Activated naive CD4-positive, alpha-beta T cell treated with anti-CD3 and anti-CD28 coated beads, Interleukin-2, amount 10 ng/mL, durations not matched to agents 7 days and 5 days (primary cell): ENCODE results near the gene TXK.

Experiments
- CTCF ChIA-PET: fragments of 350-600 bp; sonication (Branson Sonifier 250); formaldehyde crosslinking; loops from one replicate; lab custom pipeline; 2021; ENCODE audit warnings: antibody characterized with exemption; lab: Charles Lee
- DNase-seq: peaks from one replicate; pipeline ENCODE4 v3.0.0-alpha.2; 2020
- H3K27ac Mint-ChIP-seq: one replicate; pipeline ENCODE4 v1.8.0; 2021; ENCODE audit warnings: mild to moderate bottlenecking, moderate library complexity, mixed read lengths
- H3K27me3 Mint-ChIP-seq: one replicate; pipeline ENCODE4 v1.8.0; 2021; ENCODE audit warnings: mild to moderate bottlenecking, mixed read lengths
- H3K36me3 Mint-ChIP-seq: one replicate; pipeline ENCODE4 v1.8.0; 2021; ENCODE audit warnings: mixed read lengths
- H3K4me1 Mint-ChIP-seq: one replicate; pipeline ENCODE4 v1.8.0; 2021; ENCODE audit warnings: mixed read lengths
- H3K4me3 Mint-ChIP-seq: one replicate; pipeline ENCODE4 v1.8.0; 2021; ENCODE audit warnings: mild to moderate bottlenecking, moderate library complexity, mixed read lengths
- H3K9me3 Mint-ChIP-seq: one replicate; pipeline ENCODE4 v1.8.0; 2021; ENCODE audit warnings: mixed read lengths

TXK gene

GRCh38 chr4:48127682-48128404 lies 6.2 kb downstream of the TXK start:
- Mint-ChIP-seq H3K4me1 (peaks cover 85% of the 10 kb centered on the region), H3K9me3 (no peaks in the 10 kb centered on the region), H3K27me3 (no peaks in the 10 kb centered on the region), H3K27ac (peak overlapping the region; percentile 99), H3K4me3 (peak overlapping the region; percentile 94), H3K36me3 (peaks cover 71% of the 10 kb centered on the region)
- CTCF ChIA-PET = interaction anchor here (1.0 to 8.9 kb wide), 11 partner anchors 10 to 419 kb away, joined by 3 to 143 read pairs (median 5); no protein-coding TSS in a partner anchor
- peak; percentile 90 for DNase-seq

- H3K4me3 Mint-ChIP-seq = peak overlapping the region; percentile 94
- no peaks in the 10 kb centered on the region for H3K9me3 Mint-ChIP-seq
- no peak for DNase-seq
- CTCF ChIA-PET = interaction anchor here (1.0 to 8.9 kb wide), 10 partner anchors 9 to 419 kb away, joined by 3 to 143 read pairs (median 5); no protein-coding TSS in a partner anchor
- peak overlapping the region; percentile 99 for H3K27ac Mint-ChIP-seq
- no peaks in the 10 kb centered on the region for H3K27me3 Mint-ChIP-seq
- H3K4me1 Mint-ChIP-seq = peaks cover 85% of the 10 kb centered on the region
- peaks cover 69% of the 10 kb centered on the region for H3K36me3 Mint-ChIP-seq
Observed at GRCh38 chr4:48127231-48127630, 6.8 kb downstream of the TXK start.

- CTCF ChIA-PET = interaction anchor here (1.2 to 8.9 kb wide), 5 partner anchors 12 to 148 kb away, joined by 3 to 143 read pairs (median 5); no protein-coding TSS in a partner anchor
- no peak for DNase-seq
- H3K9me3 Mint-ChIP-seq = no peaks in the 10 kb centered on the region
- peak overlapping the region; percentile 99 for H3K27ac Mint-ChIP-seq
- H3K36me3 Mint-ChIP-seq = peaks cover 64% of the 10 kb centered on the region
- H3K4me1 Mint-ChIP-seq = peaks cover 83% of the 10 kb centered on the region
- H3K27me3 Mint-ChIP-seq = no peaks in the 10 kb centered on the region
- no peak overlapping the region for H3K4me3 Mint-ChIP-seq
Observed at GRCh38 chr4:48126621-48127020, 7.4 kb downstream of the TXK start.

GRCh38 chr4:48124870-48125269 lies 9.2 kb downstream of the TXK start:
- peaks cover 49% of the 10 kb centered on the region for H3K36me3 Mint-ChIP-seq
- H3K4me3 Mint-ChIP-seq = no peak overlapping the region
- peaks cover 66% of the 10 kb centered on the region for H3K4me1 Mint-ChIP-seq
- no peaks in the 10 kb centered on the region for H3K27me3 Mint-ChIP-seq
- CTCF ChIA-PET = interaction anchor here (0.9 to 8.9 kb wide), 4 partner anchors 13 to 91 kb away, joined by 3 to 143 read pairs (median 4); no protein-coding TSS in a partner anchor
- no peaks in the 10 kb centered on the region for H3K9me3 Mint-ChIP-seq
- H3K27ac Mint-ChIP-seq = no peak overlapping the region
- DNase-seq = no peak

GRCh38 chr4:48122756-48123155 lies 11.3 kb downstream of the TXK start:
- Mint-ChIP-seq H3K27ac (no peak overlapping the region), H3K9me3 (no peaks in the 10 kb centered on the region), H3K4me1 (peaks cover 65% of the 10 kb centered on the region), H3K27me3 (no peaks in the 10 kb centered on the region), H3K36me3 (peaks cover 56% of the 10 kb centered on the region), H3K4me3 (no peak overlapping the region)
- CTCF ChIA-PET = interaction anchor here (1.4 kb wide), 1 partner anchor 14 kb away, joined by 3 read pairs; no protein-coding TSS in a partner anchor
- DNase-seq = no peak

GRCh38 chr4:48121180-48121579 lies 12.9 kb downstream of the TXK start:
- H3K27ac Mint-ChIP-seq = no peak overlapping the region
- DNase-seq = no peak
- no peaks in the 10 kb centered on the region for H3K27me3 Mint-ChIP-seq
- CTCF ChIA-PET = no interaction called here
- no peaks in the 10 kb centered on the region for H3K9me3 Mint-ChIP-seq
- H3K4me1 Mint-ChIP-seq = peaks cover 64% of the 10 kb centered on the region
- peaks cover 57% of the 10 kb centered on the region for H3K36me3 Mint-ChIP-seq
- no peak overlapping the region for H3K4me3 Mint-ChIP-seq

GRCh38 chr4:48120132-48120531 lies 13.9 kb downstream of the TXK start:
- peaks cover 53% of the 10 kb centered on the region for H3K36me3 Mint-ChIP-seq
- no peaks in the 10 kb centered on the region for H3K27me3 Mint-ChIP-seq
- no peak overlapping the region for H3K4me3 Mint-ChIP-seq
- CTCF ChIA-PET = no interaction called here
- H3K27ac Mint-ChIP-seq = no peak overlapping the region
- no peaks in the 10 kb centered on the region for H3K9me3 Mint-ChIP-seq
- H3K4me1 Mint-ChIP-seq = peaks cover 55% of the 10 kb centered on the region
- DNase-seq = no peak

GRCh38 chr4:48119646-48120045 lies 14.4 kb downstream of the TXK start:
- H3K27me3 Mint-ChIP-seq = no peaks in the 10 kb centered on the region
- no peak for DNase-seq
- no peaks in the 10 kb centered on the region for H3K9me3 Mint-ChIP-seq
- H3K4me3 Mint-ChIP-seq = no peak overlapping the region
- CTCF ChIA-PET = no interaction called here
- H3K36me3 Mint-ChIP-seq = peaks cover 50% of the 10 kb centered on the region
- no peak overlapping the region for H3K27ac Mint-ChIP-seq
- peaks cover 52% of the 10 kb centered on the region for H3K4me1 Mint-ChIP-seq

GRCh38 chr4:48118081-48118480 lies 16.0 kb downstream of the TXK start:
- Mint-ChIP-seq H3K27ac (no peak overlapping the region), H3K9me3 (no peaks in the 10 kb centered on the region), H3K4me3 (no peak overlapping the region), H3K4me1 (peaks cover 51% of the 10 kb centered on the region), H3K36me3 (peaks cover 52% of the 10 kb centered on the region), H3K27me3 (no peaks in the 10 kb centered on the region)
- DNase-seq = no peak
- CTCF ChIA-PET = interaction anchor here (0.6 to 1.4 kb wide), 4 partner anchors 9 to 49 kb away, joined by 3 to 5 read pairs (median 4); no protein-coding TSS in a partner anchor

- no peak overlapping the region for H3K27ac Mint-ChIP-seq
- no peak for DNase-seq
- H3K9me3 Mint-ChIP-seq = no peaks in the 10 kb centered on the region
- H3K4me3 Mint-ChIP-seq = no peak overlapping the region
- CTCF ChIA-PET = no interaction called here
- H3K4me1 Mint-ChIP-seq = peaks cover 60% of the 10 kb centered on the region
- H3K36me3 Mint-ChIP-seq = peaks cover 64% of the 10 kb centered on the region
- no peaks in the 10 kb centered on the region for H3K27me3 Mint-ChIP-seq
Observed at GRCh38 chr4:48116582-48116981, 17.5 kb downstream of the TXK start.

GRCh38 chr4:48114412-48114811 lies 19.6 kb downstream of the TXK start:
- no peaks in the 10 kb centered on the region for H3K9me3 Mint-ChIP-seq
- no peak overlapping the region for H3K27ac Mint-ChIP-seq

GRCh38 chr4:48112017-48112667 lies 21.9 kb downstream of the TXK start:
- H3K4me1 Mint-ChIP-seq = peaks cover 38% of the 10 kb centered on the region
- H3K4me3 Mint-ChIP-seq = no peak overlapping the region

More at GRCh38 chr4:48114412-48114811, 19.6 kb downstream of the TXK start:
- Mint-ChIP-seq H3K36me3 (peaks cover 74% of the 10 kb centered on the region), H3K4me3 (no peak overlapping the region), H3K27me3 (no peaks in the 10 kb centered on the region), H3K4me1 (peaks cover 56% of the 10 kb centered on the region)
- CTCF ChIA-PET = interaction anchor here (1.2 kb wide), 1 partner anchor 110 kb away, joined by 4 read pairs; no protein-coding TSS in a partner anchor
- no peak for DNase-seq

GRCh38 chr4:48110452-48110978 lies 23.5 kb downstream of the TXK start:
- CTCF ChIA-PET = interaction anchor here (1.5 to 2.6 kb wide), 6 partner anchors 24 to 108 kb away, joined by 5 to 17 read pairs (median 10); no protein-coding TSS in a partner anchor
- peaks cover 59% of the 10 kb centered on the region for H3K36me3 Mint-ChIP-seq
- H3K4me1 Mint-ChIP-seq = peaks cover 35% of the 10 kb centered on the region
- H3K27me3 Mint-ChIP-seq = no peaks in the 10 kb centered on the region
- DNase-seq = no peak
- no peak overlapping the region for H3K27ac Mint-ChIP-seq
- H3K9me3 Mint-ChIP-seq = no peaks in the 10 kb centered on the region
- no peak overlapping the region for H3K4me3 Mint-ChIP-seq

More at GRCh38 chr4:48112017-48112667, 21.9 kb downstream of the TXK start:
- H3K27ac Mint-ChIP-seq = no peak overlapping the region
- peaks cover 63% of the 10 kb centered on the region for H3K36me3 Mint-ChIP-seq
- no peaks in the 10 kb centered on the region for H3K9me3 Mint-ChIP-seq
- no peak for DNase-seq
- CTCF ChIA-PET = no interaction called here
- no peaks in the 10 kb centered on the region for H3K27me3 Mint-ChIP-seq
